ENCODE results near the gene ADAMTS14.

ADAMTS14 gene

DNA sequence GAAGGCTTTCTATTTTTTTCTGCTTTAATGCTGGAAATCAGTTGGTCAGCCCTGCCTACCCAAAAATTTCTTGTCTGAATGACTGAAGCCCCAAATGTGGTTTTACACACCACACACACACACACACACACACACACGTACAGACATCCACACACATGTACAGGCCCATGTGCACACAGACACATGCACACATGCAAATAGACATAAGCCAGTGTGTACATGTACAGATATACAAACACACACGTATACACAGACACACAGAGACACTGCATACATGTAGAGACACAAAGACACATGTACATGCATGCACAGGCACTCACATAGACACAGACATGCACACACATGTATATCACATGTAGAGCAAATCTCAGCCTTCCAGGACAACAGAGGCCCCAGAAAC lies 58.6 kb downstream of the ADAMTS14 start:
- TF ChIP-seq, protein P1, sequence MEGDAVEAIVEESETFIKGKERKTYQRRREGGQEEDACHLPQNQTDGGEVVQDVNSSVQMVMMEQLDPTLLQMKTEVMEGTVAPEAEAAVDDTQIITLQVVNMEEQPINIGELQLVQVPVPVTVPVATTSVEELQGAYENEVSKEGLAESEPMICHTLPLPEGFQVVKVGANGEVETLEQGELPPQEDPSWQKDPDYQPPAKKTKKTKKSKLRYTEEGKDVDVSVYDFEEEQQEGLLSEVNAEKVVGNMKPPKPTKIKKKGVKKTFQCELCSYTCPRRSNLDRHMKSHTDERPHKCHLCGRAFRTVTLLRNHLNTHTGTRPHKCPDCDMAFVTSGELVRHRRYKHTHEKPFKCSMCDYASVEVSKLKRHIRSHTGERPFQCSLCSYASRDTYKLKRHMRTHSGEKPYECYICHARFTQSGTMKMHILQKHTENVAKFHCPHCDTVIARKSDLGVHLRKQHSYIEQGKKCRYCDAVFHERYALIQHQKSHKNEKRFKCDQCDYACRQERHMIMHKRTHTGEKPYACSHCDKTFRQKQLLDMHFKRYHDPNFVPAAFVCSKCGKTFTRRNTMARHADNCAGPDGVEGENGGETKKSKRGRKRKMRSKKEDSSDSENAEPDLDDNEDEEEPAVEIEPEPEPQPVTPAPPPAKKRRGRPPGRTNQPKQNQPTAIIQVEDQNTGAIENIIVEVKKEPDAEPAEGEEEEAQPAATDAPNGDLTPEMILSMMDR (IDR thresholded peaks at IDR 0.05; ENCODE audit: insufficient read depth, missing control alignments) = no peak
- no peak for FAIRE-seq
- DNase-seq (ENCODE audit: insufficient read length, low spot score) = no peak

DNA sequence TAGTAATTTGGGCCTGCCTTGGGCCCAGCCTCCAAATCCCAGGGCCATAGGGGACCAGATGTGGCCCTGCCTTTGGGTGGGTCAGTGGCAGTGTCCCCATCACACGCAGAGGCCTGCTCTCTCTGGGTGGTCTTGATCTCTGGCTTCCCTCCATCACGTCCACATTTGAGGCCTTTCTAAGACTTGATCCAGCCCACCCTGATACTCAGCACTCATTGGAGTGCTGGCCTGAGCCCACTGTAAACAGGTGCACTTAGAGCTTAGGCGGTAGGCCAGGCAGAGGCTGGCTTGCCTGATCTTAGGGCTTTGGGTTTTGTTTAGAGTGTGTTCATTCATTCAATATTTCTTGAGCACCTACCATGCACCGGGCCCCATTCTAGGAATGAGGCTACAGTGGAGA lies 60.3 kb downstream of the ADAMTS14 start:
- TF ChIP-seq, protein P1 (IDR thresholded peaks at IDR 0.05; ENCODE audit: insufficient read depth, missing control alignments) = no peak
- FAIRE-seq = no peak

DNA sequence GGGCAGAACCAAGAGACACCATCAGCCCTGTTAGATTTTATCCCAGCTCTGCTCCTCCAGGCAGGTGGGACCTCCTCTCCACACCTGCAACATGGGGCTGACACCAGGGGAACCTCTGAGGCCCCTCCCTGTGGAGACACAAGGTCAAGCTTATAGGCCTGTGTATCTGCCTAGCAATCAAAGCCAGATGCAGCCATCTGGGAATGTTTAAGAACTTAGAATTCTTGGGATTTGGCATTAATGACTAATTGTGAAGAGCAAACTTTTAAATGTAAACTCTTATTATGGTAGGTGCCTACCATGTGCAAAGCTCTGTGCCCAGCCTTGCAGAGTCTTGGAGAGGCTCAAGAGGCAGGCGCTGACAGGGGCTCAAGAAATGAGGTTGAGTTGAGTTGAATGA lies 60.7 kb downstream of the ADAMTS14 start:
- DNase-seq (ENCODE audit: insufficient read length, low spot score) = no peak
- TF ChIP-seq, protein P1 (IDR thresholded peaks at IDR 0.05; ENCODE audit: insufficient read depth, missing control alignments) = no peak
- no peak for FAIRE-seq

More for the DNA sequence above, 60.3 kb downstream of the ADAMTS14 start:
- DNase-seq (ENCODE audit: insufficient read length, low spot score) = no peak

DNA sequence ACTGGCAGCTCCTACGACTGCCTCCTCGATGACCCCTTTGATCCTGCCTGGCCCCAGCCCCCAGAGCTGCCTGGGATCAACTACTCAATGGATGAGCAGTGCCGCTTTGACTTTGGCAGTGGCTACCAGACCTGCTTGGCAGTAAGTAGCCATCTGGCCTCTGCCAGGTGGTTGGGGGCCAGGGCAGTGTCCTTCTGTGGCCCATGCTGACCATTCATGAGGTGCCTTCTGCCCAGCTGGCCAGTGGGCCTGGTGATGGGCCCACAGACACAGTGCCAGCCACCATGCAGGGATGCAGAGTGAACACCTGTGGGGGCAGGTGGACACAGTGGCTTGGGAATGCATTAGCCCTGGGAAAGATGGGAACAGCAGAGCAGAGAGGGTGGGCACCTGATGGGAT lies 62.9 kb downstream of the ADAMTS14 start:
- FAIRE-seq (no peak), DNase-seq (ENCODE audit: insufficient read length, low spot score) (no peak)
- TF ChIP-seq, protein P1 (IDR thresholded peaks at IDR 0.05; ENCODE audit: insufficient read depth, missing control alignments) = no peak

DNA sequence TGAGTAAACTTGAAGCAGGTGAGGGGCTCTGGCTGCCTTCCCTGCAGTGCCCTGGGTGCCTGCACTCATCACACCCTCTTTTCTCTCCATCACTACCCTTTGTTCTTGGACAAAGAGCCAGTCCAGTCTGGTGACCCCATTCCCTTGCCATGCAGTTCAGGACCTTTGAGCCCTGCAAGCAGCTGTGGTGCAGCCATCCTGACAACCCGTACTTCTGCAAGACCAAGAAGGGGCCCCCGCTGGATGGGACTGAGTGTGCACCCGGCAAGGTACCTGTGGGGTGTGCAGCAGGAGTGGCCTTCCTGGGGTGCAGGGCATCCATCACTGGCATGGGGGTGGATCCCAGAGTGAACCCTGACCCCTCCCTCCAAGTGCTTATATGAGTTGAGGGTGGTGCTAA lies 64.2 kb downstream of the ADAMTS14 start:
- no peak for FAIRE-seq
- no peak for DNase-seq (ENCODE audit: insufficient read length, low spot score)
- TF ChIP-seq, protein P1 (IDR thresholded peaks at IDR 0.05; ENCODE audit: insufficient read depth, missing control alignments) = no peak

DNA sequence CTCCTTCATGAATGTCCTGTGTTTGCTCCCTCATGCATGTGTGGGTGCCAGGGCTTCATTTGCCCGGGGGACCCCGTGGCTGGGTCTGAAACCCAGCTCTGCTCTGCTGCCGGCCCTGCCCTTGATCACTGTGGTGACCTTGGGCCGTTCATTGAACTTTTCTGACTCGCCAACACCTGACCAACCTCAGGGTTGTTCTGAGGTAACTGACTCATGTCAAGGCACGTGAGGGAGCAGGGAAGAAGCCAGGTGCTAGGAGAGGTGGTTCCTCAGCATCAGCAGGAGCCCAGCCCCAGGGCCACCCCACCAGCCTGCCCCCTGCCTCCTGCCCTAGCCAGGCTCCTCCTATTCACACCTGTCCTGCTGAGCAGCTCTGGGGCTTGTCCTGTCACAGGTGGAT lies 64.9 kb downstream of the ADAMTS14 start:
- no peak for DNase-seq (ENCODE audit: insufficient read length, low spot score)
- TF ChIP-seq, protein P1 (IDR thresholded peaks at IDR 0.05; ENCODE audit: insufficient read depth, missing control alignments) = no peak
- no peak for FAIRE-seq

DNA sequence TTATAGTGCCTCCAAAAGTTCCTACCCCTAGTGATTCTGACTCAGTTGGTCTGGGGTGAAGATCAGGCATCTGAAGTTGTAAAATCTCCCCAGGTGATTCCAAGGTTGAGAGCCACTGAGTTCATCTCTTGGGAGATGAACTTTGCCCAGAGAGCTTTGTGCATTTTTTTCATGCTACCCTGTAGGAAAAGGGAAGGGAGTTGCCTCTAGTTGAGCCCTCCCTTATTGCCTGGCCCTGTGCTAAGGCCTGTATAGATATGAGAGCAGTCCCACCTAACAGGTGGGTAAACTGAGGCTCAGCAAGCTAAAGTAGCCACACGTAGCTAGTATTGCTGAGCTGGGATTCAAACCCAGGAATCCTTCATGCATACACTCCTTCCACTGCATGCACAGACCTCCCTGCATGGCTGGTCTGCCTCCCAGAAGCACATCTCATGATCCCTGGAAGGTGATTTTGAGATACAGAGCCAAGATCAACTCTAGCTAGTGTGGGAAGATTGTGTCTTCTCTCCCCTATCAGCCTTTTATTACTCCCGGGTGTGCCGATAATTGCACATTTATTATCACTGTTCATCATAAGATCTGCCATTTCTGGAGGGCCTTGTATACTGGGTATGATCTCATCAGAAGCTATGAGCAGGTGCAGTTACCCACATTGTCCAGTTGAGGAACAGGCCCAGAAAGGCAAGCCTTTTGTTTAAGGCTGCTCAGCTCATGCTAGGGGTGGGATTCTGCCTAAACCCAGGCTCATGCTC lies 65.9 kb downstream of the ADAMTS14 start:
- TF ChIP-seq, protein P1 (IDR thresholded peaks at IDR 0.05; ENCODE audit: insufficient read depth, missing control alignments) = no peak
- DNase-seq (ENCODE audit: insufficient read length, low spot score) = no peak
- FAIRE-seq = no peak
